ENCODE measurements around the gene MIS18BP1.

DNA sequence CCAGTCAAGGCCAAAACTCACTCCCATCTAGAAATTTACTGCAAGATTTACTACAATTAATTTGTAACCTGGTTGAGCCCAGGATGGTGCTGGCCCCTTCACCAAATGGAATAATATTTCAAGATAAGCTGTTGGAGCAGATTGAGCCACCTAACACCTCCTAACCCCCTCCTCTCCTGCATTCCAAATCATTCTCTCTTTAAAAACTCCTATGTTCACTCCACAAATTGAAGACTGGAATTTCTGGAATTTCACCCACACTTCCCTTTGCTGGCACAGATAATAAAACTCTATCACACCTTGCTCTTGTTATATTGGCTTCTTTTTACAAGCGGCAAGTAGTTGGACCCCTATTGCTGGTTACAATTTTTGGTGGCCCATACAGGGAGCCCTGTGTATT is 41.7 kb downstream of the MIS18BP1 start:
- TF ChIP-seq GATA2 (IDR thresholded peaks at IDR 0.05; ENCODE audit: low read depth, low read length) (no peak), GATA3 (IDR thresholded peaks at IDR 0.05; ENCODE audit: low read depth, low read length) (no peak)
